ENCODE data around the gene C11orf71. TPM values are rescaled to one million over a fixed set of nuclear protein-coding genes. Genes with fewer than 3 reads are reported as not detected.
A peak's percentile ranks its signal among the peaks of the same experiment; 100 is the strongest.

Gene C11orf71
- total and polyA plus RNA-seq, 9 of the 15 experiments (the other 6 are each of a cell fraction or from before 2014, with no cell fraction given) = 2.9 to 15.1 (median 9.1) TPM

DNA sequence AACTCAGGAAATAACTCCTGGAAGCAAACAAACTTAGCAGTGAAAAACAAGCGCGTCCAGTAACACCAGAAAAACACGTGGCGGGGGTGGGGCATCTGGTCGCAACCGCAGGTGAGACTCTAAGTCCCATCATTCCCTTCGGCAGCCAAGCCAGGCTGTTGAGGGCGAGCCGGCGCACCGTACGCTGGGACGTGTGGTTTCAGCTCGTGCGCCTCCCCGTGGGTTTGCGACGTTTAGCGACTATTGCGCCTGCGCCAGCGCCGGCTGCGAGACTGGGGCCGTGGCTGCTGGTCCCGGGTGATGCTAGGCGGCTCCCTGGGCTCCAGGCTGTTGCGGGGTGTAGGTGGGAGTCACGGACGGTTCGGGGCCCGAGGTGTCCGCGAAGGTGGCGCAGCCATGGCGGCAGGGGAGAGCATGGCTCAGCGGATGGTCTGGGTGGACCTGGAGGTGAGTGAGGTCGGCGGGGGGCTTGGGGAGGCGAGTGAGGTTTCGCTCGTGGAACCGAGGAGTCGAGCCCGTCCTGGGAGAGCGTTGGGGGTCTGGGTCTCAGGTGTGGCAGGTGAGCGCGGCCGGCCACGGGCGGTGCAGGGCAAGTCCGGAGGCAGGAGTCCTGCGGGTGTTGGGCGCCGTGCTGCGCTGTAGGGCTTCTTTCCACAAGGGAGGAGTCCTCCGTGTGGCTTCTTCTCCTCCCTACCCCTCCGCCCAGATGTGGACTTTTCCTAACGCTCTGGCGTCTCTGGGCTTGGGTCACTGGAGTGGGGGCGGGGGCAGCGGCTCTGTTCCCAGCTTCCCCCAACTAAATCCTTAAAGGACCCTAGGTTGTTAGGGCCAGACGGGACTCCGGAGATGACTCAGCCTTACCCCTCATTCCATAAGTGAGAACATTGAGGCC is 39.2 kb upstream of the C11orf71 start, which contains the start of gene REXO2 (continued):
- no peak for TF ChIP-seq NEUROD1 (IDR thresholded peaks at IDR 0.05; ENCODE audit: borderline replicate concordance, low read depth, low read length, partially characterized antibody)
- no peak for TF ChIP-seq ARNT (IDR thresholded peaks at IDR 0.05)
- TF ChIP-seq, protein P1, sequence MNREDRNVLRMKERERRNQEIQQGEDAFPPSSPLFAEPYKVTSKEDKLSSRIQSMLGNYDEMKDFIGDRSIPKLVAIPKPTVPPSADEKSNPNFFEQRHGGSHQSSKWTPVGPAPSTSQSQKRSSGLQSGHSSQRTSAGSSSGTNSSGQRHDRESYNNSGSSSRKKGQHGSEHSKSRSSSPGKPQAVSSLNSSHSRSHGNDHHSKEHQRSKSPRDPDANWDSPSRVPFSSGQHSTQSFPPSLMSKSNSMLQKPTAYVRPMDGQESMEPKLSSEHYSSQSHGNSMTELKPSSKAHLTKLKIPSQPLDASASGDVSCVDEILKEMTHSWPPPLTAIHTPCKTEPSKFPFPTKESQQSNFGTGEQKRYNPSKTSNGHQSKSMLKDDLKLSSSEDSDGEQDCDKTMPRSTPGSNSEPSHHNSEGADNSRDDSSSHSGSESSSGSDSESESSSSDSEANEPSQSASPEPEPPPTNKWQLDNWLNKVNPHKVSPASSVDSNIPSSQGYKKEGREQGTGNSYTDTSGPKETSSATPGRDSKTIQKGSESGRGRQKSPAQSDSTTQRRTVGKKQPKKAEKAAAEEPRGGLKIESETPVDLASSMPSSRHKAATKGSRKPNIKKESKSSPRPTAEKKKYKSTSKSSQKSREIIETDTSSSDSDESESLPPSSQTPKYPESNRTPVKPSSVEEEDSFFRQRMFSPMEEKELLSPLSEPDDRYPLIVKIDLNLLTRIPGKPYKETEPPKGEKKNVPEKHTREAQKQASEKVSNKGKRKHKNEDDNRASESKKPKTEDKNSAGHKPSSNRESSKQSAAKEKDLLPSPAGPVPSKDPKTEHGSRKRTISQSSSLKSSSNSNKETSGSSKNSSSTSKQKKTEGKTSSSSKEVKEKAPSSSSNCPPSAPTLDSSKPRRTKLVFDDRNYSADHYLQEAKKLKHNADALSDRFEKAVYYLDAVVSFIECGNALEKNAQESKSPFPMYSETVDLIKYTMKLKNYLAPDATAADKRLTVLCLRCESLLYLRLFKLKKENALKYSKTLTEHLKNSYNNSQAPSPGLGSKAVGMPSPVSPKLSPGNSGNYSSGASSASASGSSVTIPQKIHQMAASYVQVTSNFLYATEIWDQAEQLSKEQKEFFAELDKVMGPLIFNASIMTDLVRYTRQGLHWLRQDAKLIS (CRISPR knock-in tag; IDR thresholded peaks at IDR 0.05) = peak; percentile 46; the same call in 1 of the 2 replicates
- no peak for TF ChIP-seq RBM39 (optimal IDR thresholded peaks at IDR 0.05; ENCODE audit: low read depth, low read length)
- TF ChIP-seq MBD2 (IDR thresholded peaks at IDR 0.05; ENCODE audit: borderline replicate concordance, low read depth) = peak; percentile 80
- TF ChIP-seq SIN3B (IDR thresholded peaks at IDR 0.05; ENCODE audit: low read depth) = 0 out of 2 replicates have a peak, but pooled peaks have one; percentile 15
- TF ChIP-seq SMARCA5 (IDR thresholded peaks at IDR 0.05) = no peak
- peak; percentile 81 for TF ChIP-seq JUND (IDR thresholded peaks at IDR 0.05; ENCODE audit: borderline replicate concordance, low read depth, low read length)
- peak; percentile 68; the same call in 2 of the 3 replicates for TF ChIP-seq JUND (tag; IDR thresholded peaks at IDR 0.05; ENCODE audit: borderline replicate concordance, low read depth, low read length)
- no peak for TF ChIP-seq HNRNPK (IDR thresholded peaks at IDR 0.05; ENCODE audit: low read depth, low read length, poor library complexity, severe bottlenecking)
- TF ChIP-seq PHF20 (IDR thresholded peaks at IDR 0.05; ENCODE audit: partially characterized antibody) = no peak
- TF ChIP-seq MED1 (CRISPR knock-in tag; IDR thresholded peaks at IDR 0.05; ENCODE audit: borderline replicate concordance) = no peak
- TF ChIP-seq ZNF592 (IDR thresholded peaks at IDR 0.05) = peak; percentile 89
- peak; percentile 59; the same call in 1 of the 2 replicates for TF ChIP-seq RUNX1 (IDR thresholded peaks at IDR 0.05; ENCODE audit: low read depth)
- TF ChIP-seq SLC30A9 (CRISPR knock-in tag; IDR thresholded peaks at IDR 0.05) = no peak
- no peak for TF ChIP-seq HDAC8 (tag; IDR thresholded peaks at IDR 0.05)
- no peak for TF ChIP-seq MTF1 (CRISPR knock-in tag; IDR thresholded peaks at IDR 0.05; ENCODE audit: borderline replicate concordance)
